Trophoblast cell (in vitro differentiated cells and primary cell): ENCODE data around the gene CLIP2.
A peak's percentile ranks its signal among the peaks of the same experiment; 100 is the strongest.
"Not testable (repeated sequence)": the region's sequence is repeated elsewhere in the genome, so short reads cannot be mapped to it uniquely, and the experiment has no call there.

Source experiments
- DNase-seq, 2 donors: peaks; one replicate each; pipeline ENCODE4 v3.0.0-alpha.2; 2016
- H2AFZ ChIP-seq: 2 replicates; pipeline ENCODE4 v1.6.1; 2013; ENCODE audit warnings: low read length, moderate library complexity, mild to moderate bottlenecking; ENCODE audit not compliant: insufficient read depth, poor library complexity
- H2AK5ac ChIP-seq: 2 replicates; pipeline ENCODE4 v1.6.1; 2013; ENCODE audit warnings: mild to moderate bottlenecking, low read length
- H2BK120ac ChIP-seq: 2 replicates; pipeline ENCODE4 v1.6.1; 2013; ENCODE audit warnings: low read length, mild to moderate bottlenecking, moderate library complexity; ENCODE audit not compliant: insufficient read depth, poor library complexity
- H2BK12ac ChIP-seq: 2 replicates; pipeline ENCODE4 v1.6.1; 2013; ENCODE audit warnings: mild to moderate bottlenecking, low read length, moderate library complexity
- H2BK5ac ChIP-seq: 2 replicates; pipeline ENCODE4 v1.6.1; 2013; ENCODE audit warnings: low read length, low read depth, moderate library complexity, mild to moderate bottlenecking; ENCODE audit not compliant: poor library complexity
- H3K14ac ChIP-seq: 2 replicates; pipeline ENCODE4 v1.6.1; 2013; ENCODE audit warnings: mild to moderate bottlenecking, low read length
- H3K18ac ChIP-seq: 2 replicates; pipeline ENCODE4 v1.6.1; 2013; ENCODE audit warnings: mild to moderate bottlenecking, low read length
- H3K23ac ChIP-seq: 2 replicates; pipeline ENCODE4 v1.6.1; 2013; ENCODE audit warnings: low read length
- H3K27ac ChIP-seq: 2 replicates; pipeline ENCODE4 v1.5.1; 2013; ENCODE audit warnings: low read depth, mild to moderate bottlenecking, inconsistent platforms, low read length, moderate library complexity
- H3K27me3 ChIP-seq: 2 replicates; pipeline ENCODE4 v1.6.1; 2013; ENCODE audit warnings: inconsistent platforms, mild to moderate bottlenecking, low read length, moderate library complexity; ENCODE audit not compliant: insufficient read depth
- H3K36me3 ChIP-seq, 2 experiments: 1 replicate in 1 of 2; 2 replicates in 1 of 2; pipeline ENCODE4 v1.6.1; 2013; ENCODE audit warnings: low read length in 2 of 2, mild to moderate bottlenecking in 2 of 2, moderate library complexity in 1 of 2; ENCODE audit not compliant: insufficient read depth in 2 of 2, control insufficient read depth in 1 of 2
- H3K4ac ChIP-seq: 2 replicates; pipeline ENCODE4 v1.6.1; 2013; ENCODE audit warnings: low read depth, mild to moderate bottlenecking, low read length, moderate library complexity
- H3K4me1 ChIP-seq, 2 experiments: 1 replicate in 1 of 2; 2 replicates in 1 of 2; pipeline ENCODE4 v1.6.1; 2013; ENCODE audit warnings: low read length in 2 of 2, mild to moderate bottlenecking in 2 of 2, moderate library complexity in 1 of 2; ENCODE audit not compliant: insufficient read depth in 2 of 2, control insufficient read depth in 1 of 2
- H3K4me2 ChIP-seq: 2 replicates; pipeline ENCODE4 v1.6.1; 2013; ENCODE audit warnings: inconsistent platforms, mild to moderate bottlenecking, low read length, moderate library complexity
- H3K4me3 ChIP-seq: 2 replicates; pipeline ENCODE4 v1.5.1; 2013; ENCODE audit warnings: mild to moderate bottlenecking, low read depth, low read length, inconsistent platforms
- H3K79me1 ChIP-seq: one replicate; pipeline ENCODE4 v1.6.1; 2013; ENCODE audit warnings: low read length
- H3K79me2 ChIP-seq: 2 replicates; pipeline ENCODE4 v1.6.1; 2013; ENCODE audit warnings: low read length, mild to moderate bottlenecking; ENCODE audit not compliant: control insufficient read depth, insufficient read depth, poor library complexity
- H3K9ac ChIP-seq: 2 replicates; pipeline ENCODE4 v1.6.1; 2013; ENCODE audit warnings: mild to moderate bottlenecking, low read length
- H3K9me3 ChIP-seq: 2 replicates; pipeline ENCODE4 v1.6.1; 2013; ENCODE audit warnings: low read depth, mild to moderate bottlenecking, control low read depth, inconsistent platforms, low read length; ENCODE audit not compliant: insufficient read depth
- H4K12ac ChIP-seq: 2 replicates; pipeline ENCODE4 v1.6.1; 2013; ENCODE audit warnings: low read depth, mild to moderate bottlenecking, low read length, moderate library complexity
- H4K8ac ChIP-seq: 2 replicates; pipeline ENCODE4 v1.6.1; 2013; ENCODE audit warnings: low read depth, mild to moderate bottlenecking, low read length, moderate library complexity
- H4K91ac ChIP-seq: one replicate; pipeline ENCODE4 v1.6.1; 2013; ENCODE audit warnings: low read depth, mild to moderate bottlenecking, low read length, moderate library complexity
- WGBS: extraction: QIAGEN DNeasy Blood & Tissue Kit; methylation state at CpG from one replicate; pipeline ENCODE4 v1.1.7; 2013; ENCODE audit warnings: missing lambda C conversion rate; ENCODE audit not compliant: insufficient read length, insufficient coverage; ENCODE audit errors: extremely low coverage; 5-methylcytosine and 5-hydroxymethylcytosine counted together

Gene CLIP2

GRCh38 chr7:74253835-74254128, 35.4 kb upstream of the CLIP2 start:
- H3K4me2 ChIP-seq: peak overlapping the region; percentile 80
- H2AFZ ChIP-seq: peak overlapping the region; percentile 91
- H3K9ac ChIP-seq: peak overlapping the region; percentile 95
- H3K9me3 ChIP-seq: no peaks in the 10 kb centered on the region
- H3K4me3 ChIP-seq: peak overlapping the region; percentile 100
- peak overlapping the region; percentile 75 for H2BK5ac ChIP-seq
- no peaks in the 10 kb centered on the region for H3K27me3 ChIP-seq
- peak overlapping the region; percentile 90 for H3K14ac ChIP-seq
- no peak overlapping the region for H3K27ac ChIP-seq
- peak overlapping the region; percentile 84 for H4K12ac ChIP-seq
- peak in 1 of 2 donors; percentile 21 for DNase-seq
- H3K18ac ChIP-seq: peak overlapping the region; percentile 93
- H3K79me1 ChIP-seq: peaks cover 7% of the 10 kb centered on the region
- peak overlapping the region; percentile 82 for H4K91ac ChIP-seq
- H3K4me1 ChIP-seq: peaks cover 5 to 10% of the 10 kb centered on the region in 2 experiments
- H3K4ac ChIP-seq: peak overlapping the region; percentile 96
- no CpG with 5 or more reads among the region's 10 CpGs for WGBS
- H3K36me3 ChIP-seq: peaks cover 20 to 24% of the 10 kb centered on the region in 2 experiments
- no peak overlapping the region for H3K23ac ChIP-seq
- H4K8ac ChIP-seq: peak overlapping the region; percentile 94
- no peak overlapping the region for H2AK5ac ChIP-seq
- H3K79me2 ChIP-seq: peaks cover 7% of the 10 kb centered on the region
- H2BK12ac ChIP-seq: no peak overlapping the region
- peak overlapping the region; percentile 65 for H2BK120ac ChIP-seq

GRCh38 chr7:74254129-74254857, 34.9 kb upstream of the CLIP2 start, which contains the start of gene RFC2:
Gene RFC2 (minus strand): TSS chr7:74254399. CDS start chr7:74254383, 16 bp downstream.
- H3K27me3 ChIP-seq: no peaks in the 10 kb centered on the region
- peak within 1 kb of the TSS; percentile 93 for H3K18ac ChIP-seq
- H3K27ac ChIP-seq: peak within 1 kb of the TSS; percentile 30
- peaks cover 17 to 19% of the 10 kb centered on the region in 2 experiments for H3K36me3 ChIP-seq
- H3K14ac ChIP-seq: peak within 1 kb of the TSS; percentile 90
- WGBS: no CpG with 5 or more reads among the region's 75 CpGs
- H2AFZ ChIP-seq: peak within 1 kb of the TSS; percentile 91
- H3K4me1 ChIP-seq: peaks cover 5 to 10% of the 10 kb centered on the region in 2 experiments
- H3K4me2 ChIP-seq: peak within 1 kb of the TSS; percentile 91
- H3K9ac ChIP-seq: peak within 1 kb of the TSS; percentile 95
- H2BK120ac ChIP-seq: peak within 1 kb of the TSS; percentile 65
- H3K4ac ChIP-seq: peak within 1 kb of the TSS; percentile 96
- no peaks in the 10 kb centered on the region for H3K9me3 ChIP-seq
- H4K8ac ChIP-seq: peak within 1 kb of the TSS; percentile 94
- H3K4me3 ChIP-seq: peak within 1 kb of the TSS; percentile 100
- H3K23ac ChIP-seq: no peak within 1 kb of the TSS
- H3K79me2 ChIP-seq: peaks cover 7% of the 10 kb centered on the region
- peak; percentile 98 to 99 for DNase-seq
- peak within 1 kb of the TSS; percentile 84 for H4K12ac ChIP-seq
- H3K79me1 ChIP-seq: peaks cover 7% of the 10 kb centered on the region
- H2BK5ac ChIP-seq: peak within 1 kb of the TSS; percentile 75
- peak within 1 kb of the TSS; percentile 25 for H2AK5ac ChIP-seq
- H4K91ac ChIP-seq: peak within 1 kb of the TSS; percentile 82
- no peak within 1 kb of the TSS for H2BK12ac ChIP-seq

- no peaks in the 10 kb centered on the region for H3K27me3 ChIP-seq
- no peak overlapping the region for H2AK5ac ChIP-seq
- peaks cover 7% of the 10 kb centered on the region for H3K79me2 ChIP-seq
- H4K12ac ChIP-seq: peak overlapping the region; percentile 33
- peak overlapping the region; percentile 71 for H3K18ac ChIP-seq
- no peak for DNase-seq
- peak overlapping the region; percentile 7 for H2BK5ac ChIP-seq
- peak overlapping the region; percentile 61 for H3K14ac ChIP-seq
- peak overlapping the region; percentile 85 for H2AFZ ChIP-seq
- H3K4ac ChIP-seq: peak overlapping the region; percentile 37
- peaks cover 7% of the 10 kb centered on the region for H3K79me1 ChIP-seq
- peaks cover 5 to 10% of the 10 kb centered on the region in 2 experiments for H3K4me1 ChIP-seq
- WGBS: no CpG with 5 or more reads among the region's 20 CpGs
- H3K27ac ChIP-seq: peak overlapping the region; percentile 30
- H3K9ac ChIP-seq: peak overlapping the region; percentile 87
- peak overlapping the region; percentile 44 for H4K91ac ChIP-seq
- peak overlapping the region; percentile 95 for H3K4me3 ChIP-seq
- H2BK120ac ChIP-seq: peak overlapping the region; percentile 28
- peak overlapping the region; percentile 66 for H4K8ac ChIP-seq
- peak overlapping the region; percentile 91 for H3K4me2 ChIP-seq
- H3K9me3 ChIP-seq: no peaks in the 10 kb centered on the region
- H2BK12ac ChIP-seq: no peak overlapping the region
- peaks cover 12 to 13% of the 10 kb centered on the region in 2 experiments for H3K36me3 ChIP-seq
- no peak overlapping the region for H3K23ac ChIP-seq
Measured at GRCh38 chr7:74254858-74255379, 34.3 kb upstream of the CLIP2 start.

GRCh38 chr7:74255461-74255860, 33.7 kb upstream of the CLIP2 start:
- not testable (repeated sequence) for H4K8ac ChIP-seq, H3K36me3 ChIP-seq, H3K9me3 ChIP-seq, H2BK120ac ChIP-seq, H3K4me2 ChIP-seq, H3K4ac ChIP-seq, H2BK5ac ChIP-seq, H3K9ac ChIP-seq, H3K27ac ChIP-seq, H3K79me1 ChIP-seq, H4K91ac ChIP-seq, H3K14ac ChIP-seq, H2AFZ ChIP-seq, H3K79me2 ChIP-seq, DNase-seq, H2BK12ac ChIP-seq, H3K27me3 ChIP-seq, H3K4me3 ChIP-seq, H3K18ac ChIP-seq, H2AK5ac ChIP-seq, H4K12ac ChIP-seq, H3K23ac ChIP-seq
- WGBS: no CpG with 5 or more reads among the region's 6 CpGs
- peaks cover 5 to 10% of the 10 kb centered on the region in 2 experiments for H3K4me1 ChIP-seq
